Naive thymus-derived CD8-positive, alpha-beta T cell (primary cell): ENCODE measurements around the gene PGS1. TPM values are rescaled to one million over a fixed set of nuclear protein-coding genes. Genes with fewer than 3 reads are reported as not detected.
"Not testable (repeated sequence)": the region's sequence is repeated elsewhere in the genome, so short reads cannot be mapped to it uniquely, and the experiment has no call there.

Source experiments
- ATAC-seq, 2 donors: fragments of 150-1000 bp; cut with Tn5 transposase in 1 of 2; sonication (Bioruptor Pico), chemical (Tn5 transposase) in 1 of 2; 1 replicate in 1 of 2; 2 replicates in 1 of 2; pipeline ENCODE4 v1.10.0; 2021; ENCODE audit warnings: mild to moderate bottlenecking in 2 of 2, moderate library complexity in 2 of 2
- POLR2A ChIA-PET: fragments of 350-600 bp; sonication (Branson Sonifier 250); formaldehyde crosslinking; loops from one replicate; lab custom pipeline; 2021; ENCODE audit warnings: antibody characterized with exemption; lab: Charles Lee
- DNase-seq, 10 donors: peaks; one replicate each; pipeline versions ENCODE4 v3.0.0 to v3.0.0-alpha.2; 2020 to 2022
- H3K27ac Mint-ChIP-seq, 10 donors: one replicate each; pipeline ENCODE4 v1.8.0; 2020 to 2022; ENCODE audit warnings: mild to moderate bottlenecking in 10 of 10, mixed read lengths in 10 of 10, moderate library complexity in 4 of 10, inconsistent platforms in 1 of 10
- H3K27me3 Mint-ChIP-seq, 5 donors: one replicate each; pipeline ENCODE4 v1.8.0; 2021 to 2022; ENCODE audit warnings: mixed read lengths in 5 of 5
- H3K36me3 Mint-ChIP-seq, 3 donors: one replicate each; pipeline ENCODE4 v1.8.0; 2020 to 2022; ENCODE audit warnings: mixed read lengths in 3 of 3, mild to moderate bottlenecking in 2 of 3, inconsistent platforms in 1 of 3
- H3K4me1 Mint-ChIP-seq, 4 donors: one replicate each; pipeline ENCODE4 v1.8.0; 2021 to 2022; ENCODE audit warnings: mixed read lengths in 4 of 4
- H3K4me3 Mint-ChIP-seq, 10 donors: one replicate each; pipeline ENCODE4 v1.8.0; 2020 to 2022; ENCODE audit warnings: mild to moderate bottlenecking in 10 of 10, mixed read lengths in 10 of 10, moderate library complexity in 6 of 10, inconsistent platforms in 1 of 10
- H3K9me3 Mint-ChIP-seq, 9 donors: one replicate each; pipeline ENCODE4 v1.8.0; 2020 to 2022; ENCODE audit warnings: mixed read lengths in 9 of 9, mild to moderate bottlenecking in 3 of 9, inconsistent platforms in 1 of 9, moderate library complexity in 1 of 9
- polyA plus RNA-seq, 3 donors: library from polyadenylated mRNA; unstranded; fragments of 300-500 nt; fragmentation: Illumina TruSeq; gene quantifications; one replicate each; pipeline ENCODE4 v1.2.3, GENCODE V29; 2021
- total RNA-seq, 8 experiments: library from RNA in 2 of 8; stranded (reverse) in 2 of 8; gene quantifications; one replicate each; pipeline ENCODE4 v1.2.3 and lab custom pipeline; 2021 to 2026

The PGS1 gene
- total and polyA plus RNA-seq, 5 experiments from 2014 or later = 24.3 to 73.4 (median 46.6) TPM

DNA sequence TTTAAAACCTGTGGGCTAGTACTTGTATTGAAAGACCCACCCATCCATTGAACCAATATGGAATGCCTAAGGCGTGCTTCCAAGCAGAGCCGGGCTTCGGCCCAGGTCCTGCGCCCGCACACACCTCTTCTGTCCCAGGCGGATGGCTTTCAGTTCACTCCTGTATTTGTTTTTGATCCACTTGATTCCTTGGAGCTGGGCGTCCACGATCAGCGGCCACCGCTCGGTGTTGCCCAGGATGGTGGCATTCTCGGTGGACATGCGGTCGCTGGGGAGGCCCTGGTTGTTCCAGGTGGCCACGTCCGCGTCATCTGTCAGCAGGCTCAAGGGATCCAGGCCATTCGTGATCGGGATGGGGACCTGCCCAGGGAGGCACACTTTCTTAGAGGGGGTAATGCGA, 75.9 kb downstream of the PGS1 start:
- Mint-ChIP-seq H3K27ac (peak overlapping the region in 2 of 10 donors; percentile 27 to 73), H3K27me3 (peaks cover 0 to 4% (median 0%) of the 10 kb centered on the region in 5 donors)

DNA sequence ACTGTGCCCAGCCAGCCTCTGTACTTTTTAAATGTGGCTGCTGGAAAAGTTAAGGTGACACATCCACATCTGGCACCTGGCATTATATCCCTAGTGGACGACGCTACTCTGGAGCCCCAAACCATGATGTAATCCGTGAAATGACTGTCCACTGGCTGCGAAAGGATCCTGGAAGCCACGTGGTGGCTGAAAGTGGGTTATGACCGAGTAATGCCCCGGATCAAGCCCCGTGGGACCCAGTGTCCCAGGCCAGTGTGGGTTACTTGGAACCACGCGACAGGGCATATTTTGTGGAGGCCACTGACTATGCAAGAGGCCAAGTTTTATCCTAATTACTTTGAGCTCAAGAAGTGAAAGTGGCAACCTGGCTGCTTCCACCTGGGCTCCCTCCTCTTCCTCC, 79.6 kb downstream of the PGS1 start:
- H3K27me3 Mint-ChIP-seq = peaks cover 0 to 4% (median 0%) of the 10 kb centered on the region in 5 donors
- no peaks in the 10 kb centered on the region for H3K4me1 Mint-ChIP-seq
- no peak for ATAC-seq
- no peak overlapping the region for H3K4me3 Mint-ChIP-seq
- POLR2A ChIA-PET = no interaction called here
- no peaks in the 10 kb centered on the region for H3K36me3 Mint-ChIP-seq
- no peaks in the 10 kb centered on the region for H3K9me3 Mint-ChIP-seq
- peak overlapping the region in 1 of 10 donors; percentile 71 for H3K27ac Mint-ChIP-seq
- no peak for DNase-seq

More for the DNA sequence above, 75.9 kb downstream of the PGS1 start:
- POLR2A ChIA-PET = no interaction called here
- Mint-ChIP-seq H3K36me3 (no peaks in the 10 kb centered on the region), H3K9me3 (no peaks in the 10 kb centered on the region), H3K4me1 (peaks cover 0 to 4% (median 0%) of the 10 kb centered on the region in 4 donors), H3K4me3 (peak overlapping the region in 1 of 10 donors; percentile 6)
- ATAC-seq = no peak
- no peak for DNase-seq

DNA sequence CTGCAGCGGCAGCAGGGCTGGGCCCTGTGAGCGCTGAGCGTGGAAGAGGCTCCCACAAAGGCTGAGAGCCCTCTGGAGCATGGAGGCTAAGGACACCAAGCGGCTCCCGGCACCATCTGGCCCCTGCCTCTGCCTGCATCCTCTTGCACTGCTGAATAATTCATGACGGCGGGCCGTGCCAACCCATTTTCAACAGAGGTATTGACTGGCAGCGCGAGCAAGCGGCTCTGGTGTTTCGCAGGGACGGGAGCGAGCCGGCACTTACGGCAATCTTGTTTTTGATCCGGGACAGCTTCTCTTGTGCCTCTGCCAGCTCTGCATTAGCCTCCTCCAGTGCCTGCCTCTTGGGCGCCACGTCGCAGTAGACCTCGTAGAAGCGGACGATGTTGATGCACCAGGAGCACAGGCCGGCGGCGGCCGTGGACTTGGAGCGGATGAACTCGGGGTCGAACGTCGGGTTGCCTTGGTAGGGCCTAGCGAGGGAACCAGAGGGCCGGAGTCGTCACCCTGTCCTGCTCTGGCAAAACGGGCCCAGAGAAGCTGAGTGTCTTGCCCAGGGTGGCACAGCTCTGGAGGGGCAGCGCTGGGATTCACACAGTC, 80.4 kb downstream of the PGS1 start:
- no peaks in the 10 kb centered on the region for H3K4me1 Mint-ChIP-seq
- no peaks in the 10 kb centered on the region for H3K9me3 Mint-ChIP-seq
- POLR2A ChIA-PET = no interaction called here

DNA sequence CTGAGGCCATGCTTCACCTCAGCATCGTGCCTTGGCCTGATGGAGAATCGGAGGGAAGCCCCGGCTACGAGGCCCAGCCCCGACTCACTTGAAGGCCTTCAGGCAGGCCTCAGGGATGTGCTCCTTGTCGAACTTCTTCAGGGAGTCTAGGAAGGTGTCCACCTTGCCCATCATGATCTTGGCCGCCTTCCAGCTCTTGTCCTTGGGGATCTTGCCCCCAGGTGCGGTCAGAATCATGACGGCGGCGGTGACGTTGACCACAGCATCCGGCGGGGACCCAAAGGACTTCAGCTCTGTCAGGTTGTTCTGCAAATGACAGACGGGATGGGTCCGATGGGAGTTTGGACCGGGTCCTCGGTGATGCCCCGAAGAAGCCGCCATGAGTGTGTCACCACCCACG, 81.2 kb downstream of the PGS1 start:
- ATAC-seq (no peak), DNase-seq (no peak)
- Mint-ChIP-seq H3K4me3 (no peak overlapping the region), H3K27me3 (peaks cover 0 to 2% (median 0%) of the 10 kb centered on the region in 5 donors), H3K36me3 (no peaks in the 10 kb centered on the region), H3K27ac (peak overlapping the region in 1 of 10 donors; percentile 62), H3K4me1 (no peaks in the 10 kb centered on the region), H3K9me3 (peaks cover 0 to 2% (median 0%) of the 10 kb centered on the region in 9 donors)
- POLR2A ChIA-PET = no interaction called here

More for the DNA sequence above, 80.4 kb downstream of the PGS1 start:
- peaks cover 0 to 2% (median 0%) of the 10 kb centered on the region in 5 donors for H3K27me3 Mint-ChIP-seq
- no peak for ATAC-seq
- DNase-seq = no peak
- H3K27ac Mint-ChIP-seq = peak overlapping the region in 1 of 10 donors; percentile 28
- no peaks in the 10 kb centered on the region for H3K36me3 Mint-ChIP-seq
- H3K4me3 Mint-ChIP-seq = no peak overlapping the region

DNA sequence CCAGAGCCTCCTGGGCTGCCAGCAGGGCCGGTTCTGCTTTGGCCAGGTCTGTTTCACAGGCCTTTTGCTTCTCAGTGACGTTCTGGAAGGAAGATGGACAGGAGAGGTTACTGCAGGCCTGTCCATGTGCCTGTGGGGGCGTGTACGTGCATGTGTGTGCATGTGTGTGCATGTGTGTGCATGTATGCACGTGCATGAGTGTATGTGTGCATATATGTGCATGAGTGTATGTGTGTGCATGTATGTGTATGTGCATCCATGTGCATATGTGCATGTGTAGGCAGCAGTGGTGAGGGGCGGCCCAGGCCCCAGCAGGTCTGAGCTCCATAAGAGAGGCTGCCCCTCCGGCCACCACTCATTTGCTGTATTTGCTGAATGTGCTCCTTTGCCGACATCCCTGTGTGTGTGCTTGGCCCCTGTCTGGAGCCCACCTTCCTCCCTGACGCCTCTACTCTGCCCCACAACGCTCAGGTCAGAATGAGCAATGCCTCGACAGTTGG, 81.8 kb downstream of the PGS1 start:
- H3K36me3 Mint-ChIP-seq = no peaks in the 10 kb centered on the region
- no peak for ATAC-seq
- no peak for DNase-seq
- H3K27me3 Mint-ChIP-seq = peaks cover 0 to 2% (median 0%) of the 10 kb centered on the region in 5 donors
- H3K4me3 Mint-ChIP-seq = no peak overlapping the region
- H3K4me1 Mint-ChIP-seq = no peaks in the 10 kb centered on the region
- peaks cover 0 to 3% (median 0%) of the 10 kb centered on the region in 9 donors for H3K9me3 Mint-ChIP-seq
- POLR2A ChIA-PET = no interaction called here
- no peak overlapping the region for H3K27ac Mint-ChIP-seq

DNA sequence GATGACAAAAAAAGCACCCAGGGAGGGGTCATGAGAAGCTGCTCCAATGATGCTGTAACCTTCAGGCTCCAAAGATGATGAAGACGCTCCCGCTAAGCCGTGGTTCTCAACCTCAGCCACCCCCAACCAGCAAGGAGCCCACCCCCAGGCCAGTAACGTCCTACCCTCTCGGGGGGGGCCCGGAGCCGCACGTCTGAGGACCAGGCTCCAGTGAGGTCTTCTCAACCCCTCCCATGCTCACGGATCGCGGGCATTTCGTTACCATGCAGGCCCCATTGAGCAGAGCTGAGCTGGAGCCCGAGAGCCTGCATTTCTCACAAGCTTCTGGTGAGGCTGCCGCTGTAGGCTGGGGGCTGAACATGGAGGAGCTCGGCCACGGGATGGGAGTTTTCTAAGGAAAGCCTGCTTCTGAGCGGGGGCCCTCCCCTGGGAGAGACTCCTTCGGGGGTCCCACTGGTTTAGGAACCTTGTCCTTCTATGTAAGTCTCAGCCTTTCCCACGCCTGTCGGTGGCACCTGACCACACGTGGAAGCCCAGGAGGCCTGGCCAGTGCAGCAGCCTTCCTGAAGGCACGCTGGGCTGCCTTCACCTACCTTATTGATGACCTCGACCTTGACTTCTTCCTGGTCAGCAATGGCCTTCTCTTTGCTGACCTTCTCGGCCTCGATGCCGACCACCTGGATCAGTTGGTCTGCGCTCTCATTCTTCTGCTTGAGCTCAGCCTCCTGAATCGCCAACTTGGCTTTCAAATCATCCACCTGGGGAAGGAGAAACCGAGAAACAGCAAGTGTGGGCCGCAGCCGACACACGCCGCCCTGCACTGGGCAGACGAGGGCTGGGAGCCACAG, 82.7 kb downstream of the PGS1 start:
- Mint-ChIP-seq H3K36me3 (no peaks in the 10 kb centered on the region), H3K27me3 (peaks cover 0 to 1% (median 0%) of the 10 kb centered on the region in 5 donors), H3K4me3 (no peak overlapping the region), H3K27ac (no peak overlapping the region), H3K9me3 (peaks cover 0 to 3% (median 0%) of the 10 kb centered on the region in 9 donors), H3K4me1 (no peaks in the 10 kb centered on the region)
- ATAC-seq (no peak), DNase-seq (no peak)
- POLR2A ChIA-PET = no interaction called here

DNA sequence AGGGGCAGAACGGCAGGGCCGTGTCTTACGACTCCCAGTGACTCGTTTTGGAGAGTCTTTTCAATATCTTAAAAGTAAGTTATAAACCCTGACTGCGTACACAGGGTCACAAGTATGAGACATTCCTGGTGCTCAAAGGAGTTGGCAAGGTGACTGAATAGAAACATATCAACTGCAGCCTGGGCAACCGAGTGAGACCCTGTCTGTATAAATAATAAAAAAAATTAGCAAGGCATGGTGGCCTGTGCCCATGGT, 83.3 kb downstream of the PGS1 start:
- Mint-ChIP-seq H3K36me3 (no peaks in the 10 kb centered on the region), H3K4me1 (no peaks in the 10 kb centered on the region), H3K4me3 (no peak overlapping the region), H3K27ac (no peak overlapping the region), H3K9me3 (peaks cover 0 to 3% (median 0%) of the 10 kb centered on the region in 9 donors), H3K27me3 (no peaks in the 10 kb centered on the region)
- POLR2A ChIA-PET = interaction anchor here (0.5 kb wide), 1 partner anchor 1906 kb away, joined by 3 read pairs; no protein-coding TSS in a partner anchor
- DNase-seq (no peak), ATAC-seq (no peak)

DNA sequence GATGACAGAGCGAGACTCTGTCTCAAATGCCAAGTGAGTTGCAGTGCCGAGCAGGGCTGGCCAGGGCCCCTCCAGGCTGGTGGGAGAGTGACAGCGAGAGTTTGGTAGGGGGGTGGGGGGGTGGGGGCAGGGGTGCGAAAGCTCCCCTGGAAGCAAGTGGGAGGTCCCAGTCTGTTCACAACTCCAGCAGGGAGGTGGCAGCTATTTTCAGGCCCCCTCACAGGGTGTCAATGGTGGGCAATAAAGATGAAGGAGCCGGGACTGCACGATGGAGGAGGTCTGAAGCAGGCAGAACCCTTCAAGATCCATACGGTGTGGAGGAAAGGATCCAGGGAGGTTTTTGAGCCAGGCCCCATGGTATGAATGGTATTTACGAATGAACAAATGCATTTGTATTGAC, 83.7 kb downstream of the PGS1 start:
- ATAC-seq (no peak), DNase-seq (no peak)
- Mint-ChIP-seq H3K27me3 (no peaks in the 10 kb centered on the region), H3K9me3 (peaks cover 0 to 3% (median 0%) of the 10 kb centered on the region in 9 donors), H3K4me1 (no peaks in the 10 kb centered on the region), H3K36me3 (no peaks in the 10 kb centered on the region), H3K27ac (no peak overlapping the region), H3K4me3 (no peak overlapping the region)
- POLR2A ChIA-PET = interaction anchor here (0.5 kb wide), 1 partner anchor 1906 kb away, joined by 3 read pairs; no protein-coding TSS in a partner anchor

DNA sequence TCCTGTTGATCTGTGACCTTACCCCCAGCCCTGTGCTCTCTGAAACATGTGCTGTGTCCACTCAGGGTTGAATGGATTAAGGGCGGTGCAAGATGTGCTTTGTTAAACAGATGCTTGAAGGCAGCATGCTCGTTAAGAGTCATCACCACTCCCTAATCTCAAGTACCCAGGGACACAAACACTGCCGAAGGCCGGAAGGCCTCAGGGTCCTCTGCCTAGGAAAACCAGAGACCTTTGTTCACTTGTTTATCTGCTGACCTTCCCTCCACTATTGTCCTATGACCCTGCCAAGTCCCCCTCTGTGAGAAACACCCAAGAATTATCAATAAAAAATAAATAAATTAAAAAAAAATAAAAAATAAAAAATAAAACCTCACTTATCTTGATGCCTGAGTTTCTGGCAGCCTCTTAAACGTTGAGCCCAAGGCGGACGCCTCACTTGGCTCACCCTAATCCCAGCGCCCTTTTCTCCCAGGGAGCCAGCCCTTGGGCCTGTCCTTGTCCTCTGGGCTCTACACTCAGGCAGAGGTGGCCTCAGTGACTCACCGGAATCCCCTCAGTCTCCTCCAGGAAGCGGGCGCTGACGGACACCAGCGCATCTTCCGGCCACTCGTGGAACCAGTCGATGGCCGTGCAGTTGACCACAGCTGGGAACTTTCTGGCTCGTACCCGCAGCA, 87.8 kb downstream of the PGS1 start:
- H3K4me3 Mint-ChIP-seq, H3K9me3 Mint-ChIP-seq, DNase-seq, H3K4me1 Mint-ChIP-seq, ATAC-seq, POLR2A ChIA-PET, H3K27ac Mint-ChIP-seq, H3K27me3 Mint-ChIP-seq, H3K36me3 Mint-ChIP-seq: not testable (repeated sequence)

DNA sequence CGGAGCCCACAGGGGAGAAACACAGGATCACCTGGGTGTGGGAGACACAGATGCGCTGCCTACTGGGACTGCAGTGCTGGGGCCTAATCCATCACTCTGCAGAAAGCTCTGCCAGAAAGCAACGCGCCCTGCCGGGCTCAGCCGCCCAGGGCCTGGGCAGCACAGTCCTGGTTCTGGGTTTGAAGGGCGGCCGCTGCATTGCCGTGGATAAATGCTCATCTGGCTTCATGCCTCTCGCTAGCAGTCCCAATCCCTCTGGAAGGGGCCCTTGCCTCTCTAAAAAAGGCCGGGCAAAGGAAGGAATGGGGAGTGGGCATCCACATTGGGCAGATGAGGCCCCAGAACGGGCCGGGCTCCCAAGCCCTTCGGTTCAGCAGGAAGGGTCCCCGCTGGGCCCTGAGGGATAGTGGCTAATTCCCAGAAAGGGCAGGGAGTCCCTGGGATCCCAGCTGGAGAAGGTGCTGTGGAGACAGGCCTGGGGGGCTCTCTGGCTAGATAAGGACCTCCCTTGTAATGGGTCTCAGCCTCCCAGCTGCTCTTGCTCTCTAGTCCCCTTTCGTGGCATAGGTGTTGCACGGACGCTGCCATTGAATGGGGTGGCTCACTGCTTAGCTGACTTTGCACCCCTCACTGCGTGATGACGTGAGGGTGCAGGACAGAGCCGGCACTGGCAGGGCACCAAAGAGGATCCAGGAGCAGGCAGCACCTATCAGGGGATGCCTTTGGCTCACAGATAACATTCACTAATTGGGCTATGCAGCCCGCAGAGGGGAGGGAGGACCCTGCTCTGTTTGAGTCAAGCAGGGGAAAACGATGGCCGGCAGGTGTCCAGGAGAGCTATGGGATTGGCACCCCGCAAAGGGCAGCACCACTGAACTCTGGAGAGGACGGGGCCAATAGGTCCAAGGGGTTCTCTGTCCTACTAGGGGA, 88.6 kb downstream of the PGS1 start:
- ATAC-seq (no peak), DNase-seq (no peak)
- peaks cover 0 to 3% (median 0%) of the 10 kb centered on the region in 9 donors for H3K9me3 Mint-ChIP-seq
- no peak overlapping the region for H3K4me3 Mint-ChIP-seq
- POLR2A ChIA-PET = no interaction called here
- H3K27me3 Mint-ChIP-seq = peaks cover 0 to 4% (median 0%) of the 10 kb centered on the region in 5 donors
- no peaks in the 10 kb centered on the region for H3K36me3 Mint-ChIP-seq
- peaks cover 0 to 2% (median 0%) of the 10 kb centered on the region in 4 donors for H3K4me1 Mint-ChIP-seq
- no peak overlapping the region for H3K27ac Mint-ChIP-seq

DNA sequence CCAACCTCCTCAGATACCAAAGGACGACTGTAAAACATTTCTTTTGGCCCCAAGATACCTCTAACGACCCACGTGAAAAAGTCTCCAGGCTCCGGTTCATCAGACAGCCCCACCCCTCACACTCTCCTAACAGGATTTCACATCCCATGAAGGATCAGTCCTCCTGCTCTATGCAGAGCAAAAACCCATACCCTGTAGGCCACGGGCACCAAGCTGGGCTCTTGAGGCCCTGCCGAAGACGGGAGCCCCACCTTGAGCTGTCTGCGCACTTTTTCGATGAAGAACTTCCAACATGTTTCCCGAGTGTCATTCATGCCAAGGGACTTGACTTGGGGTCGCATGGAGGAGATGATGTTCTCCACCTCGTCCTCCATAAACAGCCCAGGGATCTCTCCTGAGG, 89.9 kb downstream of the PGS1 start:
- no peak overlapping the region for H3K4me3 Mint-ChIP-seq
- no peak for ATAC-seq
- no peak overlapping the region for H3K27ac Mint-ChIP-seq
- DNase-seq = no peak
- H3K36me3 Mint-ChIP-seq = no peaks in the 10 kb centered on the region
- peaks cover 0 to 3% (median under 1%) of the 10 kb centered on the region in 4 donors for H3K4me1 Mint-ChIP-seq
- peaks cover 0 to 7% (median 0%) of the 10 kb centered on the region in 5 donors for H3K27me3 Mint-ChIP-seq
- H3K9me3 Mint-ChIP-seq = peaks cover 0 to 3% (median 0%) of the 10 kb centered on the region in 9 donors
- POLR2A ChIA-PET = interaction anchor here (0.6 kb wide), 1 partner anchor 454 kb away, joined by 3 read pairs; no protein-coding TSS in a partner anchor

DNA sequence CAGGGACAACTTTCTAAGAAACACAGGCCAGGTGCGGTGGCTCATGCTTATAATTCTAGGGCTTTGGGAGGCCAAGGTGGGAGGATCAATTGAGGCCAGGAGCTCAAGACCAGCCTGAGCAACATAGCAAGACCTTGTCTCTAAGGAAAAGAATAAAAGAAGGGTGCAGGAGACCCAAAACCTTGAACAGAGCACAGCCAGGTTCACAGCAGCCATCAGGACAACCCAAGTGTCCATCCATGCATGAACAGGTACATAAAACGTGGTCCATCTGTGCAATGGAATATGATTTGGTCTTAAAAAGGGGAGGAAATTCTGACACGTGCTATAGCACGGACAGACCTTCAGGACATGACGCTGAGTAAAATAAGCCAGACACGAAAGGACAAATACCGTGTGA, 91.0 kb downstream of the PGS1 start:
- Mint-ChIP-seq H3K4me3 (no peak overlapping the region), H3K27ac (peak overlapping the region in 1 of 10 donors; percentile 19), H3K27me3 (peaks cover 0 to 7% (median 0%) of the 10 kb centered on the region in 5 donors), H3K36me3 (no peaks in the 10 kb centered on the region), H3K4me1 (peaks cover 0 to 3% (median 2%) of the 10 kb centered on the region in 4 donors), H3K9me3 (peaks cover 0 to 3% (median 0%) of the 10 kb centered on the region in 9 donors)
- POLR2A ChIA-PET = interaction anchor here (0.7 kb wide), 1 partner anchor 623 kb away, joined by 4 read pairs; no protein-coding TSS in a partner anchor
- no peak for ATAC-seq
- DNase-seq = no peak
